Left lung (tissue), 10 donors: ENCODE results near the gene SPINK1. TPM values are rescaled to one million over a fixed set of nuclear protein-coding genes. Genes with fewer than 3 reads are reported as not detected.

Source experiments
- ATAC-seq: fragments of 200-7000 bp; cut with Tn5 transposase; one replicate; pipeline ENCODE4 v1.9.1; 2020; ENCODE audit warnings: moderate library complexity
- DNase-seq, 4 donors: peaks; one replicate each; pipeline ENCODE4 v3.0.0-alpha.2; 2013 to 2020
- H3K27ac ChIP-seq, 2 donors: fragments of 200-600 bp; sonication (generic) in 1 of 2; one replicate each; pipeline versions ENCODE4 v1.5.0 to v1.8.0; 2020 to 2021
- H3K27me3 ChIP-seq, 2 donors: fragments of 200-600 bp; sonication (generic) in 1 of 2; one replicate each; pipeline versions ENCODE4 v1.5.0 to v1.8.0; 2020 to 2021
- H3K36me3 ChIP-seq, 2 donors: fragments of 200-600 bp; sonication (generic) in 1 of 2; one replicate each; pipeline versions ENCODE4 v1.5.0 to v1.8.0; 2020 to 2021
- H3K4me1 ChIP-seq, 2 donors: fragments of 200-600 bp; one replicate each; pipeline ENCODE4 v1.8.0; 2021
- H3K4me3 ChIP-seq, 2 donors: fragments of 200-600 bp; sonication (generic) in 1 of 2; one replicate each; pipeline versions ENCODE4 v1.5.0 to v1.8.0; 2020 to 2021; ENCODE audit warnings: mild to moderate bottlenecking in 1 of 2
- H3K9me3 ChIP-seq, 2 donors: fragments of 200-600 bp; sonication (generic) in 1 of 2; one replicate each; pipeline versions ENCODE4 v1.5.0 to v1.8.0; 2020 to 2021
- CTCF ChIP-seq, 2 donors: fragments of 200-600 bp; sonication (generic) in 1 of 2; IDR thresholded peaks; one replicate each; pipeline versions ENCODE4 v1.5.0 to v1.8.0; 2021; ENCODE audit warnings: antibody characterized with exemption in 2 of 2
- intact Hi-C, 2 donors: fragments of 100-400 bp; cut with DNase I; formaldehyde crosslinking; loops; one replicate each; pipeline versions ENCODE4 v1.11.2 to v1.14.2; 2022
- polyA plus RNA-seq, 6 donors: library from polyadenylated mRNA; unstranded; fragments of 120-200 nt; gene quantifications; one replicate each; pipeline ENCODE4 v1.2.1, GENCODE V29; 2013; ENCODE audit not compliant: insufficient read length in 6 of 6
- total RNA-seq, 2 donors: library from RNA; stranded (reverse); fragmentation: NEBNext Ultra II Directional; extraction: Animal tissue kit (Norgen Biotek cat#: 25700); gene quantifications; one replicate each; pipeline ENCODE4 v1.2.1, GENCODE V29; 2021
- donor health status: DM: no; HTN: yes; CAD: no.
- donor health status: DM: no; HTN: no; CAD: no.

Gene SPINK1
- total and polyA plus RNA-seq, 8 donors, result 0.61 to 74.5 (median 1.4) TPM

GRCh38 chr5:147796556-147797308, 34.7 kb downstream of the SPINK1 start:
- intact Hi-C loops, result no loop called here
- Histone ChIP-seq H3K27me3 (no peaks in the 10 kb centered on the region), H3K27ac (no peak overlapping the region), H3K4me1 (no peaks in the 10 kb centered on the region), H3K36me3 (no peaks in the 10 kb centered on the region), H3K9me3 (no peaks in the 10 kb centered on the region), H3K4me3 (no peak overlapping the region)
- ATAC-seq, result no peak
- no peak for DNase-seq
- no peak for TF ChIP-seq CTCF (IDR thresholded peaks at IDR 0.05)

GRCh38 chr5:147791181-147791580, 40.3 kb downstream of the SPINK1 start:
- no peak overlapping the region for H3K4me3 ChIP-seq
- H3K27me3 ChIP-seq, result no peaks in the 10 kb centered on the region
- no peak for ATAC-seq
- DNase-seq, result no peak
- H3K4me1 ChIP-seq, result no peaks in the 10 kb centered on the region
- intact Hi-C loops, result no loop called here
- H3K9me3 ChIP-seq, result no peaks in the 10 kb centered on the region
- no peak overlapping the region for H3K27ac ChIP-seq
- no peaks in the 10 kb centered on the region for H3K36me3 ChIP-seq
- TF ChIP-seq CTCF (IDR thresholded peaks at IDR 0.05), result no peak

- DNase-seq (no peak), ATAC-seq (no peak)
- H3K4me3 ChIP-seq, result no peak overlapping the region
- no peaks in the 10 kb centered on the region for H3K4me1 ChIP-seq
- no peaks in the 10 kb centered on the region for H3K36me3 ChIP-seq
- TF ChIP-seq CTCF (IDR thresholded peaks at IDR 0.05), result no peak
- H3K27me3 ChIP-seq, result no peaks in the 10 kb centered on the region
- no peak overlapping the region for H3K27ac ChIP-seq
- no peaks in the 10 kb centered on the region for H3K9me3 ChIP-seq
- intact Hi-C loops, result no loop called here
Observed at GRCh38 chr5:147789820-147790219, 41.7 kb downstream of the SPINK1 start.

- DNase-seq (no peak), ATAC-seq (no peak)
- Histone ChIP-seq H3K27me3 (peaks cover 0 to 3% of the 10 kb centered on the region in 2 donors), H3K9me3 (no peaks in the 10 kb centered on the region), H3K27ac (no peak overlapping the region), H3K4me1 (peaks cover 0 to 1% of the 10 kb centered on the region in 2 donors), H3K4me3 (no peak overlapping the region), H3K36me3 (no peaks in the 10 kb centered on the region)
- intact Hi-C loops, result no loop called here
- TF ChIP-seq CTCF (IDR thresholded peaks at IDR 0.05), result no peak
Observed at GRCh38 chr5:147788023-147788422, 43.4 kb downstream of the SPINK1 start.

DNA sequence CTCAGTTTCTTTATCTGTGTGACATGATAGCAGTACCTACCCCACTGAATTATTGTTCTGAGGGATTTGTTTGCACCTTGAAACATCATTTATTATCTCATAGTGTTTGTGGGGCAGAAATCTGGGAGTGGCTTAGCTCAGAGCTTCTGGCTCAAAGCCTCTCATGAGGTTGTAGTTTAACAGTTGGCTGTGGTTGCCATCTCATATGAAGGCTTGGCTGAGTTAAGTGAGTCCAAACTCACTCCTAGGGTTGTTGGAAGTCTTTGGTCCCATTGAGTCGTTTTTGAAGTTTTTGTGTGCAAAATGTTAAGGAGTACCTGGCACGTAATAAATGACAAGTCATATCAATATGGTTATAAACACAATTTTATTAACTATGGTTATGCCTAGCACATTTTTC, 45.3 kb downstream of the SPINK1 start:
- no peak for DNase-seq
- ATAC-seq, result no peak

More for the DNA sequence above, 45.3 kb downstream of the SPINK1 start:
- H3K4me3 ChIP-seq, result no peak overlapping the region
- H3K9me3 ChIP-seq, result no peaks in the 10 kb centered on the region
- H3K27me3 ChIP-seq, result peaks cover 0 to 15% of the 10 kb centered on the region in 2 donors
- no peaks in the 10 kb centered on the region for H3K36me3 ChIP-seq
- intact Hi-C loops, result no loop called here
- H3K27ac ChIP-seq, result no peak overlapping the region
- TF ChIP-seq CTCF (IDR thresholded peaks at IDR 0.05), result no peak
- peaks cover 0 to 7% of the 10 kb centered on the region in 2 donors for H3K4me1 ChIP-seq
